Measurements from ENCODE around the gene PAQR8. TPM values are rescaled to one million over a fixed set of nuclear protein-coding genes. Genes with fewer than 3 reads are reported as not detected.

The PAQR8 gene
- total RNA-seq, 1 experiment from 2014 or later = 8.7 TPM

- Histone ChIP-seq H3K27me3 (replicated peaks; ENCODE audit: control insufficient read depth, insufficient read depth, low read length) (no peaks in the 10 kb centered on the region), H3K36me3 (ENCODE audit: control insufficient read depth, insufficient read depth, low read length) (no peaks in the 10 kb centered on the region), H3K4me1 (peaks cover 26% of the 10 kb centered on the region), H3K4me3 (ENCODE audit: low read depth, low read length) (peak overlapping the region; percentile 93; the same call in 1 of the 2 replicates), H3K9me3 (no peaks in the 10 kb centered on the region)
- no peaks in the 10 kb centered on the region for H3K36me3 Mint-ChIP-seq (ENCODE audit: insufficient read depth, unreplicated experiment)
- POLR2A ChIA-PET = no interaction called here
- intact Hi-C loops (cut with micrococcal nuclease; ENCODE audit: unreplicated experiment) = loop anchor here (1.0 to 5.0 kb wide), 3 partner anchors 34 to 59 kb away; no protein-coding TSS in a partner anchor
- no peaks in the 10 kb centered on the region for H3K27me3 Mint-ChIP-seq (ENCODE audit: insufficient read depth, unreplicated experiment)
- H3K27ac Mint-ChIP-seq (ENCODE audit: unreplicated experiment) = peak overlapping the region; percentile 18
- H3K4me1 Mint-ChIP-seq (ENCODE audit: low read depth, unreplicated experiment) = no peaks in the 10 kb centered on the region
- H3K4me3 Mint-ChIP-seq (ENCODE audit: unreplicated experiment) = peak overlapping the region; percentile 74
- DNase-seq = no peak
- no TSS peak for BruUV-seq (replicated peaks)
- CTCF ChIA-PET = no interaction called here
- no peak for TF ChIP-seq CTCF (IDR thresholded peaks at IDR 0.05; ENCODE audit: insufficient read depth in 1 of 2, low read depth in 1 of 2, low read length in 1 of 2, severe bottlenecking in 1 of 2, unreplicated experiment in 1 of 2)
- H3K9me3 Mint-ChIP-seq (ENCODE audit: unreplicated experiment) = no peaks in the 10 kb centered on the region
Observed at GRCh38 chr6:52360601-52361413, 1.1 kb upstream of the PAQR8 start.

GRCh38 chr6:52361414-52361944, 472 bp upstream of the PAQR8 start:
- no peaks in the 10 kb centered on the region; the same call in 1 of the 2 replicates for H3K36me3 ChIP-seq (ENCODE audit: control insufficient read depth, insufficient read depth, low read length)
- H3K4me3 Mint-ChIP-seq (ENCODE audit: unreplicated experiment) = peak overlapping the region; percentile 74
- DNase-seq = peak in 1 of 2 experiments; percentile 7
- TSS peak; percentile 78 for BruUV-seq (replicated peaks)
- CTCF ChIA-PET = interaction anchor here (0.6 to 1.2 kb wide), 4 partner anchors 12 to 229 kb away, joined by 3 to 5 read pairs (median 4); no protein-coding TSS in a partner anchor
- no peaks in the 10 kb centered on the region for H3K27me3 ChIP-seq (replicated peaks; ENCODE audit: control insufficient read depth, insufficient read depth, low read length)
- no peaks in the 10 kb centered on the region for H3K9me3 Mint-ChIP-seq (ENCODE audit: unreplicated experiment)
- no peak for TF ChIP-seq CTCF (IDR thresholded peaks at IDR 0.05; ENCODE audit: insufficient read depth in 1 of 2, low read depth in 1 of 2, low read length in 1 of 2, severe bottlenecking in 1 of 2, unreplicated experiment in 1 of 2)
- peak overlapping the region; percentile 93 for H3K4me3 ChIP-seq (ENCODE audit: low read depth, low read length)
- H3K27me3 Mint-ChIP-seq (ENCODE audit: insufficient read depth, unreplicated experiment) = no peaks in the 10 kb centered on the region
- no peaks in the 10 kb centered on the region for H3K36me3 Mint-ChIP-seq (ENCODE audit: insufficient read depth, unreplicated experiment)
- no peaks in the 10 kb centered on the region for H3K4me1 Mint-ChIP-seq (ENCODE audit: low read depth, unreplicated experiment)
- POLR2A ChIA-PET = interaction anchor here (1.5 to 2.2 kb wide), 2 partner anchors 9 to 77 kb away, joined by 8 to 12 read pairs; partner anchors contain the start of gene MCM3
- intact Hi-C loops (cut with micrococcal nuclease; ENCODE audit: unreplicated experiment) = loop anchor here (1.0 to 5.0 kb wide), 3 partner anchors 34 to 59 kb away; no protein-coding TSS in a partner anchor
- peaks cover 26% of the 10 kb centered on the region for H3K4me1 ChIP-seq
- H3K27ac Mint-ChIP-seq (ENCODE audit: unreplicated experiment) = peak overlapping the region; percentile 18
- no peaks in the 10 kb centered on the region for H3K9me3 ChIP-seq

- peak in 1 of 2 experiments; percentile 26 for TF ChIP-seq CTCF (IDR thresholded peaks at IDR 0.05; ENCODE audit: insufficient read depth in 1 of 2, low read depth in 1 of 2, low read length in 1 of 2, severe bottlenecking in 1 of 2, unreplicated experiment in 1 of 2)
- H3K36me3 Mint-ChIP-seq (ENCODE audit: insufficient read depth, unreplicated experiment) = peaks cover 4% of the 10 kb centered on the region
- peak overlapping the region; percentile 75 for H3K27ac Mint-ChIP-seq (ENCODE audit: unreplicated experiment)
- intact Hi-C loops (cut with micrococcal nuclease; ENCODE audit: unreplicated experiment) = loop anchor here (1.0 to 5.0 kb wide), 4 partner anchors 10 to 75 kb away; no protein-coding TSS in a partner anchor
- Histone ChIP-seq H3K9me3 (no peaks in the 10 kb centered on the region), H3K4me1 (peaks cover 26% of the 10 kb centered on the region), H3K27me3 (replicated peaks; ENCODE audit: control insufficient read depth, insufficient read depth, low read length) (no peaks in the 10 kb centered on the region), H3K36me3 (ENCODE audit: control insufficient read depth, insufficient read depth, low read length) (no peaks in the 10 kb centered on the region; the same call in 1 of the 2 replicates), H3K4me3 (ENCODE audit: low read depth, low read length) (peak overlapping the region; percentile 93)
- H3K4me3 Mint-ChIP-seq (ENCODE audit: unreplicated experiment) = peak overlapping the region; percentile 74
- no TSS peak for BruUV-seq (replicated peaks)
- DNase-seq = peak in 1 of 2 experiments; percentile 43
- ChIA-PET CTCF (interaction anchor here (0.7 to 1.2 kb wide), 4 partner anchors 10 to 227 kb away, joined by 3 to 4 read pairs (median 4); no protein-coding TSS in a partner anchor), POLR2A (interaction anchor here (1.5 to 2.2 kb wide), 2 partner anchors 10 to 78 kb away, joined by 8 to 12 read pairs; partner anchors contain the start of gene MCM3)
- H3K9me3 Mint-ChIP-seq (ENCODE audit: unreplicated experiment) = no peaks in the 10 kb centered on the region
- H3K4me1 Mint-ChIP-seq (ENCODE audit: low read depth, unreplicated experiment) = no peaks in the 10 kb centered on the region
- H3K27me3 Mint-ChIP-seq (ENCODE audit: insufficient read depth, unreplicated experiment) = no peaks in the 10 kb centered on the region
Observed at GRCh38 chr6:52362443-52363227, 684 bp downstream of the PAQR8 start.

Data from Caco-2 (cell line).